ENCODE data around the gene TLE3.

The TLE3 gene

GRCh38 chr15:69998541-69999391, 99.0 kb downstream of the TLE3 start:
- DNase-seq: no peak

DNA sequence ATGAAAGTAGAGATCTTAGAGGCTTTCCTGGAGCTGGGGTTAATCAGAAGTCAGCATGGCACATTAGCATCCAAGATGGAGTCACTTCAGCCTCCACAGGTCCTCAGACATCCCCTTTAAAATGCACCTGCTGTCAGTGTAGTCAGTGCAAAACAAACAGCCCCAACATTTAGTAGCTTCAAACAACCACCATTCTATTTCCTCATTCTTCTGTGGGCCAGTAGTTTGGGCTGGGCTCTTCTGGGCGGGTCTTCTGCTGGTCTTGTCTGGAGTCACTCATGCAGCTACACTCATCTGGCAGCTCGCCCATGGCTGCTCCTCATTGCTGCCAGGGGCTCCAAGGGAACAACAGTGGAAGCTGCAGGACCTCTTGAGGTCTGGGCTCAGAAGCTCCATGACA, 99.9 kb downstream of the TLE3 start:
- no peak for DNase-seq

All from SHP77 treated with DMSO at 0.1 percent for 48 hours (cell line).